SU-DHL-6 (cell line): ENCODE data around the gene SSX5.
"Not testable (repeated sequence)": the region's sequence is repeated elsewhere in the genome, so short reads cannot be mapped to it uniquely, and the experiment has no call there.

Experiments
- H2AFZ ChIP-seq: fragments of 200-600 bp; sonication (generic); 2 replicates; pipeline ENCODE4 v1.6.1; 2014; ENCODE audit warnings: low read depth, mild to moderate bottlenecking, moderate library complexity, mixed read lengths, antibody characterized with exemption, low read length; ENCODE audit not compliant: severe bottlenecking
- H3F3A ChIP-seq: fragments of 200-600 bp; shearing (Covaris generic); 2 replicates; pipeline ENCODE4 v1.6.0; 2016; ENCODE audit warnings: antibody characterized with exemption, mild to moderate bottlenecking; ENCODE audit not compliant: insufficient read depth
- H3K27ac ChIP-seq: fragments of 200-600 bp; sonication (generic); 2 replicates; pipeline ENCODE4 v1.5.1; 2016; ENCODE audit warnings: low read depth, mild to moderate bottlenecking, low read length, moderate library complexity, mixed read lengths
- H3K27me3 ChIP-seq: fragments of 200-600 bp; sonication (generic), shearing (Covaris generic); 2 replicates; pipeline ENCODE4 v1.6.0; 2014; ENCODE audit warnings: mild to moderate bottlenecking, low read length
- H3K36me3 ChIP-seq: fragments of 200-600 bp; sonication (generic); 2 replicates; pipeline ENCODE4 v1.6.1; 2014; ENCODE audit warnings: mild to moderate bottlenecking, low read length, mixed read lengths
- H3K4me2 ChIP-seq: fragments of 300-600, 200-600 bp; shearing (Covaris generic), sonication (generic); 2 replicates; pipeline ENCODE4 v1.6.0; 2014; ENCODE audit warnings: low read length, low read depth, mild to moderate bottlenecking; ENCODE audit not compliant: poor library complexity, severe bottlenecking
- H3K4me3 ChIP-seq: fragments of 200-600 bp; sonication (generic); 2 replicates; pipeline ENCODE4 v1.5.1; 2014; ENCODE audit warnings: antibody characterized with exemption, low read length, mild to moderate bottlenecking, mixed read lengths; ENCODE audit not compliant: insufficient read depth, poor library complexity, severe bottlenecking
- H3K79me2 ChIP-seq: fragments of 200-600 bp; sonication (generic); 2 replicates; pipeline ENCODE4 v1.6.1; 2014; ENCODE audit warnings: mild to moderate bottlenecking, low read length, moderate library complexity; ENCODE audit not compliant: insufficient read depth
- H3K9ac ChIP-seq: fragments of 200-600 bp; sonication (generic); 2 replicates; pipeline ENCODE4 v1.7.0; 2014; ENCODE audit warnings: mild to moderate bottlenecking, low read length
- H3K9me2 ChIP-seq: fragments of 200-600 bp; sonication (generic); replicated peaks from 2 replicates; pipeline ENCODE4 v1.6.1; 2014; ENCODE audit warnings: low read length; ENCODE audit not compliant: insufficient read depth
- H3K9me3 ChIP-seq: fragments of 200-600 bp; sonication (generic); 2 replicates; pipeline ENCODE4 v1.6.1; 2014; ENCODE audit warnings: low read length, mixed read lengths; ENCODE audit not compliant: insufficient read depth
- H4K20me1 ChIP-seq: fragments of 200-600 bp; sonication (generic); 2 replicates; pipeline ENCODE4 v1.6.1; 2014; ENCODE audit warnings: low read depth, mild to moderate bottlenecking, antibody characterized with exemption, low read length, moderate library complexity, mixed read lengths
- CTCF ChIP-seq: fragments of 200-600 bp; sonication (generic); IDR thresholded peaks from one replicate; pipeline ENCODE4 v1.5.1; 2017; ENCODE audit warnings: antibody characterized with exemption, mild to moderate bottlenecking, low read length, moderate library complexity; ENCODE audit not compliant: insufficient read depth, poor library complexity, severe bottlenecking
- EZH2phosphoT487 ChIP-seq: fragments of 200-600 bp; sonication (generic), shearing (Covaris generic); conservative IDR thresholded peaks from 2 replicates; pipeline ENCODE4 v1.6.1; 2018; ENCODE audit warnings: mild to moderate bottlenecking, antibody characterized with exemption, low read length, moderate library complexity, mixed read lengths

The SSX5 gene

GRCh38 chrX:48196745-48197201, at the start of gene SSX5:
SSX5 (minus strand) TSS chrX:48196795; CDS start chrX:48195358, 1,437 bp downstream.
- no peaks in the 10 kb centered on the region for H3K27me3 ChIP-seq
- TF ChIP-seq EZH2phosphoT487 (no peak), CTCF (no peak)
- no peaks in the 10 kb centered on the region for H3F3A ChIP-seq
- no peaks in the 10 kb centered on the region for H3K9me3 ChIP-seq
- no peak within 1 kb of the TSS for H2AFZ ChIP-seq
- no peaks in the 10 kb centered on the region for H3K36me3 ChIP-seq
- H3K79me2 ChIP-seq = no peaks in the 10 kb centered on the region
- no peaks in the 10 kb centered on the region for H4K20me1 ChIP-seq
- no peaks in the 10 kb centered on the region for H3K9me2 ChIP-seq
- H3K4me3 ChIP-seq = no peak within 1 kb of the TSS
- no peak within 1 kb of the TSS for H3K27ac ChIP-seq
- H3K9ac ChIP-seq = no peak within 1 kb of the TSS
- H3K4me2 ChIP-seq = no peak within 1 kb of the TSS

GRCh38 chrX:48224196-48224595, 27.6 kb upstream of the SSX5 start:
- H3K4me2 ChIP-seq, H4K20me1 ChIP-seq, H3K9me2 ChIP-seq, H3K9ac ChIP-seq, H3K4me3 ChIP-seq, H3F3A ChIP-seq, H3K79me2 ChIP-seq, H3K36me3 ChIP-seq, H2AFZ ChIP-seq, H3K9me3 ChIP-seq, H3K27me3 ChIP-seq, H3K27ac ChIP-seq: not testable (repeated sequence)

- H3K36me3 ChIP-seq, H3K4me2 ChIP-seq, H3K27me3 ChIP-seq, H3K79me2 ChIP-seq, H3K9me3 ChIP-seq, H3F3A ChIP-seq, H3K27ac ChIP-seq, H4K20me1 ChIP-seq, H3K9ac ChIP-seq, H3K4me3 ChIP-seq, H3K9me2 ChIP-seq, H2AFZ ChIP-seq: not testable (repeated sequence)
Observed at GRCh38 chrX:48214341-48214740, 17.7 kb upstream of the SSX5 start.

- not testable (repeated sequence) for H3K9me3 ChIP-seq, H2AFZ ChIP-seq, H3K4me3 ChIP-seq, H3K27ac ChIP-seq, H3F3A ChIP-seq, H3K27me3 ChIP-seq, H3K36me3 ChIP-seq, H3K9me2 ChIP-seq, H3K4me2 ChIP-seq, H4K20me1 ChIP-seq, H3K9ac ChIP-seq, H3K79me2 ChIP-seq
Observed at GRCh38 chrX:48190024-48190423, 6.6 kb downstream of the SSX5 start.

GRCh38 chrX:48181882-48182281, 14.7 kb downstream of the SSX5 start:
- H4K20me1 ChIP-seq, H3K27ac ChIP-seq, H3K9me2 ChIP-seq, H3K27me3 ChIP-seq, H3K79me2 ChIP-seq, H3K4me3 ChIP-seq, H3K9ac ChIP-seq, H3K9me3 ChIP-seq, H3F3A ChIP-seq, H2AFZ ChIP-seq, H3K36me3 ChIP-seq, H3K4me2 ChIP-seq: not testable (repeated sequence)
